Fibroblast of lung (primary cell): Measurements from ENCODE around the gene TBX4.

Source experiments
- EZH2 ChIP-seq: IDR thresholded peaks from 2 replicates; pipeline ENCODE4 v1.5.1; 2012; ENCODE audit warnings: low read length, control low read depth, mild to moderate bottlenecking; ENCODE audit errors: missing control alignments
- TF ChIP-seq, protein P1 (sequence below), 2 donors: IDR thresholded peaks in 1 of 2; conservative IDR thresholded peaks in 1 of 2; 1 replicate in 1 of 2; 2 replicates in 1 of 2; pipeline ENCODE4 v1.5.1; 2011 to 2012; ENCODE audit warnings: low read length in 2 of 2, control low read depth in 1 of 2, inconsistent platforms in 1 of 2, low read depth in 1 of 2, mild to moderate bottlenecking in 1 of 2

DNA sequence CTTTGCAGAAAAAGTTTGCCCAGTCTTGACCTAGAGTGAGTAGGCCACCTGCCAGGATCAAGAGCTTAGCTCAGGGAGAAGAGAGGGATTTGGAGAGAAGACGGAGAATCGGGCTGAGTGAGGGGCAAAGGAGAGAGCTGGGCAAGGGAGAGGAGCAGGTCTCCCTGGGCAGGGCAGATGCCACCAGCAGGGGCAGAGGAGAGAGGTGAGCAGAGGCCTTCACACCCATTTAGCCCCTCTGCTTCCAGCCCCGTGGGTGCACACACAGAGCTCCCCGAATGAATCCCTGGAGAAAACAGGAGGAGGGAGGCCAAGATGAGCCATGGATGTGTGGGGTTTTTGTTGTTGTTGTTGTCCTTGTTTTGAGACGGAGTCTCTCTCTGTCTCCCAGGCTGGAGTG is 29.2 kb downstream of the TBX4 start:
- no peak for TF ChIP-seq EZH2
- TF ChIP-seq, protein P1, sequence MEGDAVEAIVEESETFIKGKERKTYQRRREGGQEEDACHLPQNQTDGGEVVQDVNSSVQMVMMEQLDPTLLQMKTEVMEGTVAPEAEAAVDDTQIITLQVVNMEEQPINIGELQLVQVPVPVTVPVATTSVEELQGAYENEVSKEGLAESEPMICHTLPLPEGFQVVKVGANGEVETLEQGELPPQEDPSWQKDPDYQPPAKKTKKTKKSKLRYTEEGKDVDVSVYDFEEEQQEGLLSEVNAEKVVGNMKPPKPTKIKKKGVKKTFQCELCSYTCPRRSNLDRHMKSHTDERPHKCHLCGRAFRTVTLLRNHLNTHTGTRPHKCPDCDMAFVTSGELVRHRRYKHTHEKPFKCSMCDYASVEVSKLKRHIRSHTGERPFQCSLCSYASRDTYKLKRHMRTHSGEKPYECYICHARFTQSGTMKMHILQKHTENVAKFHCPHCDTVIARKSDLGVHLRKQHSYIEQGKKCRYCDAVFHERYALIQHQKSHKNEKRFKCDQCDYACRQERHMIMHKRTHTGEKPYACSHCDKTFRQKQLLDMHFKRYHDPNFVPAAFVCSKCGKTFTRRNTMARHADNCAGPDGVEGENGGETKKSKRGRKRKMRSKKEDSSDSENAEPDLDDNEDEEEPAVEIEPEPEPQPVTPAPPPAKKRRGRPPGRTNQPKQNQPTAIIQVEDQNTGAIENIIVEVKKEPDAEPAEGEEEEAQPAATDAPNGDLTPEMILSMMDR (conservative IDR thresholded peaks at IDR 0.05 in 1 of 2, IDR thresholded peaks at IDR 0.05 in 1 of 2; ENCODE audit: low read depth in 1 of 2, low read length in 2 of 2): no peak
